ENCODE results near the gene DNAH17. TPM values are rescaled to one million over a fixed set of nuclear protein-coding genes. Genes with fewer than 3 reads are reported as not detected.

DNAH17 gene
- total RNA-seq, 1 experiment from 2014 or later, result 0.23 TPM

GRCh38 chr17:78449983-78450595 lies 127.1 kb downstream of the DNAH17 start:
- Mint-ChIP-seq H3K27ac (ENCODE audit: unreplicated experiment) (no peak overlapping the region), H3K9me3 (ENCODE audit: unreplicated experiment) (no peaks in the 10 kb centered on the region), H3K4me3 (ENCODE audit: unreplicated experiment) (no peak overlapping the region), H3K4me1 (ENCODE audit: low read depth, unreplicated experiment) (no peaks in the 10 kb centered on the region), H3K36me3 (ENCODE audit: insufficient read depth, unreplicated experiment) (peaks cover 4% of the 10 kb centered on the region), H3K27me3 (ENCODE audit: insufficient read depth, unreplicated experiment) (no peaks in the 10 kb centered on the region)
- Histone ChIP-seq H3K36me3 (ENCODE audit: control insufficient read depth, insufficient read depth, low read length) (no peaks in the 10 kb centered on the region), H3K27me3 (replicated peaks; ENCODE audit: control insufficient read depth, insufficient read depth, low read length) (no peaks in the 10 kb centered on the region), H3K4me1 (no peaks in the 10 kb centered on the region), H3K9me3 (peaks cover 4% of the 10 kb centered on the region; the same call in 1 of the 2 replicates), H3K4me3 (ENCODE audit: low read depth, low read length) (no peak overlapping the region)
- ChIA-PET POLR2A (no interaction called here), CTCF (no interaction called here)
- intact Hi-C loops (cut with micrococcal nuclease; ENCODE audit: unreplicated experiment), result no loop called here
- DNase-seq, result no peak
- no TSS peak for BruUV-seq (replicated peaks)
- no peak for TF ChIP-seq CTCF (IDR thresholded peaks at IDR 0.05; ENCODE audit: insufficient read depth in 1 of 2, low read depth in 1 of 2, low read length in 1 of 2, severe bottlenecking in 1 of 2, unreplicated experiment in 1 of 2)

GRCh38 chr17:78448356-78448993 lies 128.7 kb downstream of the DNAH17 start:
- TF ChIP-seq CTCF (IDR thresholded peaks at IDR 0.05; ENCODE audit: insufficient read depth in 1 of 2, low read depth in 1 of 2, low read length in 1 of 2, severe bottlenecking in 1 of 2, unreplicated experiment in 1 of 2), result peak in 1 of 2 experiments; percentile 25
- Histone ChIP-seq H3K36me3 (ENCODE audit: control insufficient read depth, insufficient read depth, low read length) (no peaks in the 10 kb centered on the region), H3K4me3 (ENCODE audit: low read depth, low read length) (no peak overlapping the region), H3K27me3 (replicated peaks; ENCODE audit: control insufficient read depth, insufficient read depth, low read length) (no peaks in the 10 kb centered on the region), H3K4me1 (no peaks in the 10 kb centered on the region), H3K9me3 (peaks cover 4% of the 10 kb centered on the region; the same call in 1 of the 2 replicates)
- Mint-ChIP-seq H3K27me3 (ENCODE audit: insufficient read depth, unreplicated experiment) (no peaks in the 10 kb centered on the region), H3K27ac (ENCODE audit: unreplicated experiment) (no peak overlapping the region), H3K36me3 (ENCODE audit: insufficient read depth, unreplicated experiment) (peaks cover 4% of the 10 kb centered on the region), H3K4me1 (ENCODE audit: low read depth, unreplicated experiment) (no peaks in the 10 kb centered on the region), H3K4me3 (ENCODE audit: unreplicated experiment) (no peak overlapping the region), H3K9me3 (ENCODE audit: unreplicated experiment) (no peaks in the 10 kb centered on the region)
- CTCF ChIA-PET, result interaction anchor here (0.7 kb wide), 1 partner anchor 140 kb away, joined by 3 read pairs; no protein-coding TSS in a partner anchor
- POLR2A ChIA-PET, result no interaction called here
- DNase-seq, result no peak
- intact Hi-C loops (cut with micrococcal nuclease; ENCODE audit: unreplicated experiment), result no loop called here
- BruUV-seq (replicated peaks), result no TSS peak

- Histone ChIP-seq H3K4me1 (no peaks in the 10 kb centered on the region), H3K9me3 (peaks cover 4% of the 10 kb centered on the region; the same call in 1 of the 2 replicates), H3K27me3 (replicated peaks; ENCODE audit: control insufficient read depth, insufficient read depth, low read length) (no peaks in the 10 kb centered on the region), H3K4me3 (ENCODE audit: low read depth, low read length) (no peak overlapping the region), H3K36me3 (ENCODE audit: control insufficient read depth, insufficient read depth, low read length) (no peaks in the 10 kb centered on the region)
- Mint-ChIP-seq H3K4me3 (ENCODE audit: unreplicated experiment) (no peak overlapping the region), H3K27me3 (ENCODE audit: insufficient read depth, unreplicated experiment) (no peaks in the 10 kb centered on the region), H3K27ac (ENCODE audit: unreplicated experiment) (no peak overlapping the region), H3K4me1 (ENCODE audit: low read depth, unreplicated experiment) (no peaks in the 10 kb centered on the region), H3K9me3 (ENCODE audit: unreplicated experiment) (no peaks in the 10 kb centered on the region), H3K36me3 (ENCODE audit: insufficient read depth, unreplicated experiment) (peaks cover 4% of the 10 kb centered on the region)
- no TSS peak for BruUV-seq (replicated peaks)
- intact Hi-C loops (cut with micrococcal nuclease; ENCODE audit: unreplicated experiment), result no loop called here
- CTCF ChIA-PET, result no interaction called here
- POLR2A ChIA-PET, result interaction anchor here (0.6 kb wide), 1 partner anchor 39 kb away, joined by 12 read pairs; no protein-coding TSS in a partner anchor
- no peak for DNase-seq
- no peak for TF ChIP-seq CTCF (IDR thresholded peaks at IDR 0.05; ENCODE audit: insufficient read depth in 1 of 2, low read depth in 1 of 2, low read length in 1 of 2, severe bottlenecking in 1 of 2, unreplicated experiment in 1 of 2)
Measured at GRCh38 chr17:78446833-78447232, 130.4 kb downstream of the DNAH17 start.
